Keratinocyte (primary cell): ENCODE measurements around the gene TNIK.

Experiments
- CTCF ChIP-seq, 3 experiments: IDR thresholded peaks in 1 of 3; conservative IDR thresholded peaks in 1 of 3; optimal IDR thresholded peaks in 1 of 3; 2 replicates in 2 of 3; 3 replicates in 1 of 3; pipeline versions ENCODE3 to v1.5.1; 2011; ENCODE audit warnings: low read length in 3 of 3, mild to moderate bottlenecking in 3 of 3, moderate library complexity in 2 of 3, control low read depth in 1 of 3, inconsistent platforms in 1 of 3; ENCODE audit not compliant: insufficient read depth in 2 of 3; ENCODE audit errors: extremely low read depth in 1 of 3
- EZH2 ChIP-seq: IDR thresholded peaks from one replicate; pipeline ENCODE4 v1.6.1; 2012; ENCODE audit warnings: inconsistent platforms, mild to moderate bottlenecking, low read length, moderate library complexity

- no peak for TF ChIP-seq EZH2
- no peak for TF ChIP-seq CTCF (optimal IDR thresholded peaks at IDR 0.05 in 1 of 3, IDR thresholded peaks at IDR 0.05 in 1 of 3, conservative IDR thresholded peaks at IDR 0.05 in 1 of 3; ENCODE audit: extremely low read depth in 1 of 3, insufficient read depth in 2 of 3, low read length in 3 of 3)
Observed at GRCh38 chr3:171193693-171194092, 266.5 kb downstream of the TNIK start.
